GM21529 (cell line): ENCODE measurements around the gene ASB6.

Experiments used
- ATAC-seq: cut with Tn5 transposase; IDR thresholded peaks from one replicate; pipeline ENCODE4 v1.9.1; 2021; ENCODE audit not compliant: unreplicated experiment

Gene ASB6

GRCh38 chr9:129627556-129628440 lies 14.2 kb downstream of the ASB6 start:
- ATAC-seq: no peak

DNA sequence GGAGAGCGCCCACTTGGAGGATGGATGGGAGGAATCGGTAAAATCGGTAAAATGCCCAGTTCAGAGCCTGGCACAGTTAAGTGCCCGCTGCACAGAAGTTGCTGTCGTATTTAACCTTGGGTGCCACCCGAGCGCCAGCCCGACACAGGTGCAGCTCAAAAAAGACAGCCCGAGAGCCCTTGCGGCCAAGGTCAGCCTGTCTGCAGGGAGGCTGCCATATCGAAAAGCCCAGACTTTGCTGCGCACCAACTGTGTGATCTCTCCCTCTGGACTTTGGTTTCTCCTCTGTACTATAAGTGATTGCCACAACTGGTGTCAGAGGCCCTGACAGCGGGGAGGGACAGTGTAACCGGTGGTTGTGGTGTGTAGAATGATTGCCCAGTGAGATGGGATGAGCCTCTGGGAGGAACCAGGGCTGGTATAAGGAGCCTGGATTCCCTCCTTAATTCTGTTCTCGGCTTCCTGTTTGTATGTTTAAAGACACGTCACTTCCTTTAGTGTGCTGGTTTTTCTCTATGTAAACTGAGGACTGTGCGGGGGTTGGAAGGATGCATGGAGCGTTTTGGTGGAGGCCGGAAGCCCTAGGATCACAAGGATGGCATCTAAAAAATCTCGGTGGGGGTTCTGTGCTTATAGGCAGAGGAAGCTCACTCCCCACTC lies 15.2 kb downstream of the ASB6 start:
- peak; percentile 19 for ATAC-seq

DNA sequence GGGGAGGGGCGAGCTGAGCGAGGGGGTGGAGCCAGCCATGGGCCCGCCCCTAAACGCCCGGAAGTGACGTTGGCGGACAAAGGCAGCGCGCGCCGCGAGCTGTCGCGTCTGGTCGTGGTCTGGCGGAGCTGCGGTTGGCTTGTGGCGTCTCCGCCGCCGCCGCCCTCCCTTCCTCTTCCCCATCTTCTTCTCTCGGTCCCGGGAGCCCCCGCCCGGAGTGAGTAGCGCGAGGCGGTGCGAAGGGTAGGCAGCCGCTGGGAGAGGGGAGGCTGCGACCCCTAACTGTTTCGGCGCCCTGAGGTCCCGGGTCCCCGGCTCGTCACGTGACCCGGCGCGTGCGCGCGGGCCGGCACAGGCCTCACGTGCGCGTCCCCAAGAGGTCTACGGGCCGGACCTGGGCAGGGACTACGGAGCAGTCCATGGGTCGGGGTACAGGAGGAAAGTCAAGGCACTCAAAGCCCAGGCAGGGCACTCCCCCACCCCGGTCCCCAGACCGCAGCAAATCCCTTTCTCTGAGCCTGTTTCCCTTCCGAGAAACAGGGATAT lies 15.8 kb downstream of the ASB6 start, which contains the start of gene NTMT1:
Gene NTMT1 (plus strand): TSS at position 85 of the 546 bp plus-strand sequence. CDS start 6,541 bp downstream, outside the sequence.
- peak; percentile 82 for ATAC-seq

DNA sequence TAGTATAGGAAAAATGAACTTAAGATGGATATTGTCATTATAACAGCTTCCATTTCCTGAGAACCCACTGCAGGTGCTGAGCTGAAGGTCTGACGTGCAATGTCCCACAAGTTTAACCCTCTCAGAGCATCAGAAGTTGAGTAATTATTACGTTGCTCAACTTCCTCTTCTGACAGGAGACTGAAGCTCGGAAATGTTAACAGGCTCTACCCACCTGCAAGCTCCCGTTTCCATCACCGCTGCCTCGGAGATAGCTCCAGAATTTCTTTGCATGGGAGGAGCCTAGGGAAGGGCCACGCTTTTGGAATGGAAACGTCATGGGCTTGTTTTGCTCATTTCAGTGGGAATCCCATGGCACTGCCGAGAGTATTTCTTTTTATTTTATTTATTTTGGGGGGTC lies 17.0 kb downstream of the ASB6 start:
- no peak for ATAC-seq

- no peak for ATAC-seq
Measured at GRCh38 chr9:129624168-129624759, 17.7 kb downstream of the ASB6 start.

DNA sequence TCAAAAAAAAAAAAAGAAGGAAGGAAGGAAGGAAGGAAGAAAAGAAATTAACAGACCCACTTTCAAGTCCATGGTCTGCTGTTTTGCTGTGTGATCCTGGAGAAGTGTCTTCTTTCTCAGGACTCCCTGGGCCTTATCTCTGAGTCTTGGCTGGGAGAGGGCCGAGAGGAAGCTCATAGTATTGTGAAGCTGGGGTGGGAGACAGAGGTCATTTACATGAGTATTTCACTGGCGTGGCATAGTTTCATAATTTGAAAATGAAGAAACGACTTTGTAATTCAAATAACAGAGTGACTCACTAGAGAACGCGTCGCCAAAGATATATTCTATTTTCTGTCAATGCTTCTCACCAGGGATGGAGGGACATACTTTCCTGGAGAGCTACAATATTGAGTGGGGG lies 18.6 kb downstream of the ASB6 start:
- ATAC-seq: no peak

GRCh38 chr9:129620669-129621295 lies 21.2 kb downstream of the ASB6 start, which contains the start of gene C9orf50:
C9orf50 (minus strand) TSS chr9:129621101; CDS start chr9:129620574, 527 bp downstream.
- ATAC-seq: no peak

DNA sequence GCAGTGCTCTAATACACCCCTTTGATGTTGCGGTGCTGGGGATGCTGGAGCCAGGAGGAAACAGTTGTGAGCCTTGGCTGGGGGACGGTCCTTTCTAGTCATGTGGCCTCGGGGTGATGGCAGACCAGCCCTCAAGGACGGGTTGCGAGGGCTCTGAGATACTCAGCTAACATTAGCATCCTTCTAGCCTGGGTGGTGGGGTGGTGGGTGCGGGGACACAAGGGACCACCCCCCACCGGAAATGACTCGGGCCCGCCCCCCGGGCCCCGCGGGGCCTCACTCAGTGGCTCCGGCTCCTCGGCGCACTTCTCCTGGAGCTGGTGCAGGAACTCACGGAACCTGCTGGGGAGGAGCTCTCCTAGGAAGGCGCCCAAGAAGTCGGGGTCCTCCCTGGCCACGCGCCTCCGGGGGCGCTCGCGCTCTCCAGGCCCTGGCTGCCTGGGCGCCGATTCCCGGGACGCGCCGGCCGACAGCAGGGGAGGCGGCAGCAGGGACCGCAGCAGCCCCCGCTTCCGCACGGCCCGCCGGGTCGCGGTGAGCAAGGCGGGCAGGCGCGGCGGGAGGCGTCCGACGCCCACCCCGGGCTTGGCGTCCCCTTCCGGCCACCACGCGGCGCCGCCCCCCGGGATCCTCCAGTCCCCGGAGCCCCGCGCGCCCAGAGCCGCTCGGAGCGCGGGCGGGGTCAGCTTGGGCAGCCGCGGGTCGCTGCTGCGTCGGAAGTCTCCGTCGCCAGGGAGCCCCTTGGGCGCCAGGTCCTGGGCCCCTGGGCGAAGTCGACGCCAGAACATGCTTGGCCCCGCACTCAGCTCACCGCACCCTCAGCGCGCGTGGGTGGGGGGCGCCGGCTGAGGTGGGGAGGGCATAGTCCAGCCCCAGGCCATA lies 21.9 kb downstream of the ASB6 start:
- no peak for ATAC-seq

DNA sequence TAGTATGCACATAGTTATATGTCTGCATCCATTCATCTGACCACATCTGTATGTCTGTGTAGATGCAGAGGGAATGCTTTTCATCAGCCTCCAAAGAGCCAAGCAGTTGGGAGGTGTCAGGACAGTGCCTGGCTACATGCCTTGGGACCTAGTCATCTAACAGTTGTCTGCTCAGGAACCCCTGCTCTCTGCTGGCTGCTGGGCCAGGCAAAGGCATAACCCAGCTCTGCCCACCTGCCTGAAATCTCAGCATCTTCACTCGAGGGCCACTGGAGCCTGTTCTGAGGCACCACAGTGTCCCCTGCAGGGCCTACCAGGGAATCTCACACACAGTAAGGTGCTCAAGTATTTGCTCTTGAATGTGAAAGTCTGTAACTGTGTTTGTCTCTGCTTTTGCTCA lies 24.8 kb downstream of the ASB6 start:
- ATAC-seq: no peak

DNA sequence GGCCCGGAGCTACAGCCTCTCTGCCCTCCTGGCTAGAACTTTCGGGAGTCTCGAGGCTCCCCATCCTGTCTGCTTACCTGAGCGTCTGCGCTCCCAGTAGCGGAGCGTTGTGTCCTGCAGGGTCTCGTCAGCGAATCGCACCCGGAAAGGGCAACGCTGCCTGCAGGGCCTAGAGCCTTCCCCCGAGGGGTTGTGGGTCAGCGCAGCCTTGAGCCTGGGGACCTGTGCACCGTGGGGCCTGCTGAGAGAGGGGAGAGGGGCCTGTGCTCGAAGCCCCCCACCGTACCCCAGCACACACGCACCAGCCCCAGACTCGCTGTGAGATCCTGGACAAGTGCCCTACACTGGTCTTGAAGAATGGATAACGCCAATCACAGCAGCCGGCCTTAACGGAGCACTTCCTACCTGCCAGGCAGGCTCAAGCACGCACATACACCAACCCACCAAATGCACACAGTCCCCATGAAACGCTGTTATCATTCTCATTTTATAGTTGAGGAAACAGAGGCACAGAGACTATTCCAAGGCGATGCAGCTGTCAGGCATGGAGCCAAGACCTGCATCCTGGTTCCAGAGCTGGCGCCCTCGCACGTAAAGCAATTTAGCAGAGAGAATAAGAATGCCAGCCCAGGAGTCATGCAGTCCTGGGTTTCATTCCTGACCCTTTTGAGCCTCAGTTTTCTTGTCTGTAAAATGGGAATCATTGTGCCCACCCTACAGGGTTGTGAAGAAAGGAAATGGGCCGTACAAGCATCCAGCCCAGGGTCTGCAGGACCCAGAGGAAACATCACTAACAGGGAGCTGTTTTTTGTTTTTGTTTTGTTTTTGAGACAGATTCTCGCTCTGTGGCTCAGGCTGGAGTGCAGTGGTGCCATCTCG lies 26.3 kb downstream of the ASB6 start:
- no peak for ATAC-seq

DNA sequence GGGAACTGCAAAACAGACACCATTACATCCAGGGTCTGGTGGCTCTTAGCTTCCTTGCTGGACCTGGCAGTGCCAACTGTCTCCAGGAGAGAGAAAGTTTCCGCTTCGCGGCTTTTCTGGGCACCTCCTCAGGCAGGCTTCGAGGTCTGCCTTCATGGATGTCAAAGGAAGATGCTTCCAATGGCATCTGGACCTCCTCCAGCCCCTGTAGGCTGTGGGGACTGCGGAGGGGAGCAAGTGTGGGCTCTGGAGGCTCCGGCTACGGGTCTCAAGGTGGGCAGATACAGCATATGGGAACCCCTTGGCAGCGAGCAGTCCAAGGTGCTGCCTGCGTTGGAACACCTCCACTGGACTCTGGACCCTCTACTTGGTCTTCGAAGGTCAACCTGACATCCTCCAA lies 27.0 kb downstream of the ASB6 start:
- no peak for ATAC-seq

GRCh38 chr9:129613520-129614175 lies 28.3 kb downstream of the ASB6 start:
- no peak for ATAC-seq

DNA sequence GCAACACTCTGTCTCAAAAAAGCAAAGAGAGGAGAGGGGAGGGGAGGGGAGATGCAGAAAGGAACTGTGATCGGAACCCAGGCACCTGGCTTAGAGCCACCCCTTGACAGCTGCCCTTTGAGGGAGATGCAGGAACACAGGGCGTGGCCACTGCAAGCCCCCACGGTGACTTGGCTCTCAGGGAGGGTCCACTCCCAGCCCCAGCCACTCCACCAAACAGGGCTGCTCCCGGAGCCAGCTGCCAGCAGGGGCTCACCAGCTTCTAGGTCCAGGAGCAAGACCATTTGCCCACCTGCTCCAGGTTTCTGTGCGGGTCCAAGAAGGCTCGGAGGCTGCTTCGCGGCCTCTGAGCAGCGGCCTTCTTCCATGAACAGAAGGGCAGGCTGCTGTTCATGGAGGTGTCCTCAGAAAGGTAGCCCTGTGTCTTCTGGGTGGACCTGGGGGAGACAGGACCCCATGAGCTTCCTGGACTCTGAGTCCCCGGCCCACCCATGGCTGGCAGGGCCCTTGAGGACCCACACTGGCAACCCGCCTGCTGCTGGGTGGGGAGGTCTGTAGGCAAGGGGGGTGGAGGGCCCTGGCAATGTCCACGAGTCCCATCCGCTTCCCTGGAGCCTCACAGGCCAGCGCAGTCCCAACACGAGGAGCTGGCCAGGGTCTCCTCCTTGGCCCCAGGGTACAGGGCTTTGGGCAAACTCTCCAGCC lies 29.0 kb downstream of the ASB6 start:
- ATAC-seq: no peak

- ATAC-seq: no peak
Measured at GRCh38 chr9:129612123-129612522, 29.8 kb downstream of the ASB6 start.

GRCh38 chr9:129611307-129611800 lies 30.6 kb downstream of the ASB6 start:
- ATAC-seq: no peak

DNA sequence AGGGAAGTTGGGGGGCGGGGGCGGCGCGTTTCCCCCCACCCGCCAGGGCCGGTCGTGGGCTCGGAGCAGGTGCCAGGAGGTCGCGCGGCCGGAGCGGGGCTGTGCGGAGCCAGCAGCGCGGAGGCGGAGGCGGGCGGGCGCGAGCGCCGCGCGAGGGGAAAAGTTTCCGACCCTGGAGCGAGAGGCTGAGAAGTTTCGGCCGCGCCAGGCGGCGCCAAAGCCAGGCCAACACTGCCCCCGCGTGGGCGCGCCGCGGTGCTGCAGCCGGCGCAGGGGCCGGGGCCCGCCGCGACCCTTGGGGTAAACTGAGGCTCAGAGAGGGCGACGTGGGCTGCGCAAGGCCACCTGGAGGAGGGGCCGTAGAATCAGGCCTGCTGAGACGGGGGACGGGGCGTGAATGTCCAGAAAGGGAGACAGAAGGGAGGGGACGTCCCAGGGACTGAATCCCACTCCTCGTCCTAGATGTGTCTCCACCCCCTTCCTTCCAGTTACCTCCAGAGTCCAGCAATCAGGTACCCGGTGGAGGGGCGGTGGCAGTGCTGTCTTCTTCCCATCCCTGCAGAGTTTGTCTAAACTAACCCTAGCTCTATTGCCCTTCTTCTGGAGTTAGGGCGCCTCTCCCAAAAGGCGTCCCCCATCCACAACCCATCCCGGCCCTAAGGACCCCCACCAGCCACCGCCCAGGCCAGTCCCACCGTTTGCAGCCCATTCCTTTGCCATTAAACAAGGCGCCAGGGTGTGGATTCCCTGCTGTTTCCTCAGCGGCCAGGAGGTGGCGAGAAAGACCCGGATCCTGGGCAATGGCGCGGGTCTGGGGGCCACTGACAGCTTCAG lies 31.3 kb downstream of the ASB6 start:
- ATAC-seq: peak; percentile 52

GRCh38 chr9:129610213-129610472 lies 31.8 kb downstream of the ASB6 start:
- ATAC-seq: no peak
